H9 (cell line): ENCODE measurements around the gene EPN1. TPM values are rescaled to one million over a fixed set of nuclear protein-coding genes. Genes with fewer than 3 reads are reported as not detected.

ENCODE experiments used
- DNase-seq: peaks from one replicate; pipeline ENCODE4 v3.0.0-alpha.2; 2017
- H2AFZ ChIP-seq: one replicate; pipeline ENCODE4 v1.6.1; 2013; ENCODE audit warnings: mild to moderate bottlenecking, low read length, control low read depth, moderate library complexity
- H2AK5ac ChIP-seq: 2 replicates; pipeline ENCODE4 v1.6.1; 2013; ENCODE audit warnings: low read length, control low read depth, mixed read lengths; ENCODE audit not compliant: insufficient read length
- H2BK120ac ChIP-seq: one replicate; pipeline ENCODE4 v1.6.1; 2013; ENCODE audit warnings: low read depth, mild to moderate bottlenecking, low read length, control low read depth, inconsistent platforms; ENCODE audit not compliant: poor library complexity, severe bottlenecking
- H2BK12ac ChIP-seq: 2 replicates; pipeline ENCODE4 v1.6.1; 2013; ENCODE audit warnings: low read length, control low read depth, mixed read lengths, low read depth; ENCODE audit not compliant: insufficient read length
- H2BK15ac ChIP-seq: 2 replicates; pipeline ENCODE4 v1.6.1; 2013; ENCODE audit warnings: low read depth, low read length, control low read depth
- H2BK20ac ChIP-seq: one replicate; pipeline ENCODE4 v1.6.1; 2013; ENCODE audit warnings: low read depth, mild to moderate bottlenecking, low read length, control low read depth, inconsistent platforms; ENCODE audit not compliant: poor library complexity, severe bottlenecking
- H2BK5ac ChIP-seq: 2 replicates; pipeline ENCODE4 v1.6.1; 2013; ENCODE audit warnings: low read length, control low read depth, mixed read lengths; ENCODE audit not compliant: insufficient read length
- H3K14ac ChIP-seq: 2 replicates; pipeline ENCODE4 v1.6.1; 2013; ENCODE audit warnings: low read length, control low read depth; ENCODE audit not compliant: insufficient read depth
- H3K18ac ChIP-seq: 2 replicates; pipeline ENCODE4 v1.6.1; 2013; ENCODE audit warnings: low read depth, mild to moderate bottlenecking, mixed read lengths, low read length, control low read depth; ENCODE audit not compliant: insufficient read length
- H3K23ac ChIP-seq: 2 replicates; pipeline ENCODE4 v1.6.1; 2013; ENCODE audit warnings: low read length, control low read depth, mixed read lengths, low read depth; ENCODE audit not compliant: insufficient read length
- H3K23me2 ChIP-seq: 2 replicates; pipeline ENCODE4 v1.6.1; 2013; ENCODE audit warnings: low read depth, mild to moderate bottlenecking, mixed read lengths, low read length, control low read depth; ENCODE audit not compliant: insufficient read length, poor library complexity, severe bottlenecking
- H3K27ac ChIP-seq: 2 replicates; pipeline ENCODE4 v1.5.1; 2013; ENCODE audit warnings: low read length, control low read depth, mixed read lengths, low read depth; ENCODE audit not compliant: insufficient read length
- H3K27me3 ChIP-seq: 2 replicates; pipeline ENCODE4 v1.6.1; 2013; ENCODE audit warnings: low read length, control low read depth, inconsistent platforms; ENCODE audit not compliant: insufficient read depth
- H3K4ac ChIP-seq: 2 replicates; pipeline ENCODE4 v1.6.1; 2013; ENCODE audit warnings: low read depth, mild to moderate bottlenecking, control low read depth, inconsistent platforms, low read length, moderate library complexity
- H3K4me1 ChIP-seq: 2 replicates; pipeline ENCODE4 v1.6.1; 2013; ENCODE audit warnings: low read length, control low read depth, inconsistent platforms; ENCODE audit not compliant: insufficient read depth
- H3K4me2 ChIP-seq: 2 replicates; pipeline ENCODE4 v1.6.1; 2013; ENCODE audit warnings: low read length, control low read depth, mixed read lengths; ENCODE audit not compliant: insufficient read length, insufficient read depth
- H3K56ac ChIP-seq: 2 replicates; pipeline ENCODE4 v1.6.1; 2013; ENCODE audit warnings: low read depth, mild to moderate bottlenecking, mixed read lengths, low read length, control low read depth; ENCODE audit not compliant: insufficient read length
- H3K79me1 ChIP-seq: 2 replicates; pipeline ENCODE4 v1.6.1; 2013; ENCODE audit warnings: low read depth, mild to moderate bottlenecking, moderate library complexity, low read length, control low read depth, inconsistent platforms; ENCODE audit not compliant: insufficient read depth, poor library complexity, severe bottlenecking
- H3K79me2 ChIP-seq: 2 replicates; pipeline ENCODE4 v1.6.1; 2013; ENCODE audit warnings: low read length, control low read depth, inconsistent platforms; ENCODE audit not compliant: insufficient read depth
- H3K9ac ChIP-seq: 2 replicates; pipeline ENCODE4 v1.6.1; 2013; ENCODE audit warnings: low read length, control low read depth, mixed read lengths; ENCODE audit not compliant: insufficient read length; ENCODE audit errors: extremely low read depth
- H3K9me3 ChIP-seq: one replicate; pipeline ENCODE4 v1.6.1; 2013; ENCODE audit warnings: low read depth, low read length, inconsistent platforms; ENCODE audit not compliant: control insufficient read depth
- H3T11ph ChIP-seq: one replicate; pipeline ENCODE4 v1.6.1; 2013; ENCODE audit warnings: mild to moderate bottlenecking, low read length, control low read depth, inconsistent platforms
- H4K20me1 ChIP-seq: one replicate; pipeline ENCODE4 v1.6.1; 2013; ENCODE audit not compliant: control insufficient read depth, insufficient read length, insufficient read depth
- H4K5ac ChIP-seq: 2 replicates; pipeline ENCODE4 v1.6.1; 2013; ENCODE audit warnings: low read depth, mild to moderate bottlenecking, mixed read lengths, low read length, control low read depth; ENCODE audit not compliant: insufficient read length
- H4K8ac ChIP-seq: replicated peaks from 2 replicates; pipeline ENCODE4 v1.6.1; 2013; ENCODE audit warnings: low read length, control low read depth, mixed read lengths, low read depth; ENCODE audit not compliant: insufficient read length
- H4K91ac ChIP-seq: 2 replicates; pipeline ENCODE4 v1.6.1; 2013; ENCODE audit warnings: low read depth, mild to moderate bottlenecking, moderate library complexity, mixed read lengths, low read length, control low read depth; ENCODE audit not compliant: insufficient read length
- H3K27ac Mint-ChIP-seq, 3 experiments: 2 replicates in 2 of 3; 3 replicates in 1 of 3; pipeline ENCODE4 v1.8.0; 2020 to 2021; ENCODE audit warnings: mixed read lengths in 3 of 3, mild to moderate bottlenecking in 1 of 3, moderate library complexity in 1 of 3
- H3K27me3 Mint-ChIP-seq: 2 replicates; pipeline ENCODE4 v1.8.0; 2021; ENCODE audit warnings: low read depth, mild to moderate bottlenecking, moderate library complexity, mixed read lengths
- H3K36me3 Mint-ChIP-seq, 3 experiments: 2 replicates in 2 of 3; 3 replicates in 1 of 3; pipeline ENCODE4 v1.8.0; 2020 to 2021; ENCODE audit warnings: low read depth in 3 of 3, mixed read lengths in 3 of 3; ENCODE audit not compliant: insufficient read depth in 1 of 3
- H3K4me1 Mint-ChIP-seq, 2 experiments: 2 replicates each; pipeline ENCODE4 v1.8.0; 2020; ENCODE audit warnings: mixed read lengths in 2 of 2
- H3K4me3 Mint-ChIP-seq, 2 experiments: 2 replicates in 1 of 2; 3 replicates in 1 of 2; pipeline ENCODE4 v1.8.0; 2020 to 2021; ENCODE audit warnings: mild to moderate bottlenecking in 2 of 2, mixed read lengths in 2 of 2, moderate library complexity in 1 of 2
- H3K9me3 Mint-ChIP-seq, 2 experiments: 2 replicates in 1 of 2; 3 replicates in 1 of 2; pipeline ENCODE4 v1.8.0; 2020; ENCODE audit warnings: mild to moderate bottlenecking in 2 of 2, mixed read lengths in 2 of 2, moderate library complexity in 1 of 2
- WGBS: extraction: QIAGEN DNeasy Blood & Tissue Kit; methylation state at CpG from one replicate; pipeline ENCODE4 v1.1.7; 2013; ENCODE audit warnings: missing lambda C conversion rate, low lambda C conversion rate, mixed read lengths; ENCODE audit not compliant: insufficient read length; ENCODE audit errors: extremely low coverage; 5-methylcytosine and 5-hydroxymethylcytosine counted together
- total RNA-seq: library from RNA; stranded (reverse); gene quantifications from 2 replicates; pipeline ENCODE4 v1.2.1, GENCODE V29; 2021
- TF ChIP-seq, protein P1 (sequence below): fragments of 200-600 bp; sonication (generic); conservative IDR thresholded peaks from 3 replicates; pipeline ENCODE4 v1.8.0; 2021; ENCODE audit warnings: antibody characterized with exemption, mild to moderate bottlenecking

The EPN1 gene
- total RNA-seq, 1 experiment from 2014 or later, result 159 TPM

DNA sequence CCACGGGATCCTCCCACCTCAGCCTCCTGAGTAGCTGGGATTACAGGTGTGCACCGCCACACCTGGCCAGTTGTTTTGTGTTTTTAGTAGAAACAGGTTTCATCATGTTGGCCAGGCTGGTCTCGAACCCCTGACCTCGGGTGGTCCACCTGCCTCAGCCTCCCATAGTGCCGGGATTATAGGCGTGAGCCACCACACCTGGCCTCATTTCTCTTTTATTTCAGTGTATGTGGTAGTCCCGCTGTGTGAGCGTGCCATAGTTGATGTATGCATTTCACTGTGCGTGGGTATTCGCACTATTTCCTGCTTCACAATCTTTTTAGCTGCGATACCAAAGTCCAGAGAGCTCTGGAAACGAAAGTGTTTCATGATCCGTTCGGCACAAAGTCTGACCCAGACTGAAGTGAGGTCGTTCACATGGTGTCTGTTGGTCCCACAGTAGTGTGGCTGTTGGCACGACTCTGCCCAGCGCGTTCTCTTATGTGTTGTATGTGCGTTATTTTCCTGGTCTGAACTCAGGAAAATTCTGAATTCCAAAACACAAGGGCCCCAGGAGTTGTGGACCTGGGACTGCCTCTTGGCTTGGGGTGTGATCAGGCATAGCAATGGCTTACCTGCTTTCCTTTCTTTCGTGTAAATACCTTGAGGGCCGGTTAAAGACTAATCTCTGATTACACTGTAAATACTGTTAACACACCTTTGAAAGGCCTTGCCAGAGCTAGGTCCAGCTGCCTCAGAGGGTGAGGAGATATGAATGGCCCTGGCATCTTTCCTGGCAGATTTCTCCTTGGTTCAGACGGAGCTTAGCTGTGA, 8.6 kb downstream of the EPN1 start:
- Histone ChIP-seq H2BK5ac (no peak overlapping the region), H3K9ac (no peak overlapping the region), H2AFZ (no peak overlapping the region), H2AK5ac (no peak overlapping the region), H3K27me3 (no peaks in the 10 kb centered on the region), H3K14ac (no peak overlapping the region), H2BK12ac (no peak overlapping the region), H2BK20ac (no peak overlapping the region), H3K27ac (no peak overlapping the region), H3T11ph (no peak overlapping the region), H3K79me1 (peaks cover 5% of the 10 kb centered on the region), H3K23me2 (no peaks in the 10 kb centered on the region), H4K5ac (no peak overlapping the region), H3K4me1 (no peaks in the 10 kb centered on the region), H3K4me2 (no peak overlapping the region), H4K8ac (no peak overlapping the region), H3K9me3 (no peaks in the 10 kb centered on the region), H2BK15ac (no peak overlapping the region), H3K79me2 (0 out of 2 replicates have a peak, but pooled peaks cover 1% of the 10 kb centered on the region), H4K91ac (no peak overlapping the region), H4K20me1 (no peaks in the 10 kb centered on the region), H3K18ac (no peak overlapping the region), H3K23ac (no peak overlapping the region), H3K4ac (no peak overlapping the region), H2BK120ac (no peak overlapping the region), H3K56ac (no peak overlapping the region)
- H3K36me3 Mint-ChIP-seq, result peaks cover 26 to 65% (median 48%) of the 10 kb centered on the region in 3 experiments
- WGBS, result no CpG with 5 or more reads among the region's 22 CpGs
- H3K9me3 Mint-ChIP-seq, result no peaks in the 10 kb centered on the region; a peak in 1 of 5 replicates
- DNase-seq, result no peak
- H3K4me1 Mint-ChIP-seq, result no peaks in the 10 kb centered on the region
- no peak overlapping the region for H3K27ac Mint-ChIP-seq
- H3K4me3 Mint-ChIP-seq, result no peak overlapping the region
- TF ChIP-seq, protein P1, sequence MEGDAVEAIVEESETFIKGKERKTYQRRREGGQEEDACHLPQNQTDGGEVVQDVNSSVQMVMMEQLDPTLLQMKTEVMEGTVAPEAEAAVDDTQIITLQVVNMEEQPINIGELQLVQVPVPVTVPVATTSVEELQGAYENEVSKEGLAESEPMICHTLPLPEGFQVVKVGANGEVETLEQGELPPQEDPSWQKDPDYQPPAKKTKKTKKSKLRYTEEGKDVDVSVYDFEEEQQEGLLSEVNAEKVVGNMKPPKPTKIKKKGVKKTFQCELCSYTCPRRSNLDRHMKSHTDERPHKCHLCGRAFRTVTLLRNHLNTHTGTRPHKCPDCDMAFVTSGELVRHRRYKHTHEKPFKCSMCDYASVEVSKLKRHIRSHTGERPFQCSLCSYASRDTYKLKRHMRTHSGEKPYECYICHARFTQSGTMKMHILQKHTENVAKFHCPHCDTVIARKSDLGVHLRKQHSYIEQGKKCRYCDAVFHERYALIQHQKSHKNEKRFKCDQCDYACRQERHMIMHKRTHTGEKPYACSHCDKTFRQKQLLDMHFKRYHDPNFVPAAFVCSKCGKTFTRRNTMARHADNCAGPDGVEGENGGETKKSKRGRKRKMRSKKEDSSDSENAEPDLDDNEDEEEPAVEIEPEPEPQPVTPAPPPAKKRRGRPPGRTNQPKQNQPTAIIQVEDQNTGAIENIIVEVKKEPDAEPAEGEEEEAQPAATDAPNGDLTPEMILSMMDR, result no peak
- H3K27me3 Mint-ChIP-seq, result no peaks in the 10 kb centered on the region
